Activated T-cell treated with anti-CD3 and anti-CD28 coated beads for 24 hours (primary cell): Measurements from ENCODE around the gene DECR2.

ENCODE experiments used
- DNase-seq: peaks from one replicate; pipeline ENCODE4 v3.0.0-alpha.2; 2020; ENCODE audit warnings: low read depth

DECR2 gene

GRCh38 chr16:444027-444426, 42.3 kb downstream of the DECR2 start:
- no peak for DNase-seq

GRCh38 chr16:445566-445965, 43.9 kb downstream of the DECR2 start:
- no peak for DNase-seq

- DNase-seq = no peak
Measured at GRCh38 chr16:450385-450784, 48.7 kb downstream of the DECR2 start.

- DNase-seq = no peak
Measured at GRCh38 chr16:450785-451512, 49.3 kb downstream of the DECR2 start.

GRCh38 chr16:454397-454940, 52.8 kb downstream of the DECR2 start:
- DNase-seq = no peak

GRCh38 chr16:455453-455852, 53.8 kb downstream of the DECR2 start:
- DNase-seq = no peak

GRCh38 chr16:456891-457483, 55.3 kb downstream of the DECR2 start:
- DNase-seq = no peak

- no peak for DNase-seq
Measured at GRCh38 chr16:457732-458400, 56.2 kb downstream of the DECR2 start.

GRCh38 chr16:459761-460160, 58.1 kb downstream of the DECR2 start:
- DNase-seq = no peak

GRCh38 chr16:460787-461186, 59.1 kb downstream of the DECR2 start:
- no peak for DNase-seq
